HG03575 (cell line): ENCODE data around the gene ZBTB38.

Experiments used
- ATAC-seq: cut with Tn5 transposase; IDR thresholded peaks from one replicate; pipeline ENCODE4 v1.9.1; 2021; ENCODE audit not compliant: unreplicated experiment, insufficient number of reproducible peaks, low FRiP score; ENCODE audit errors: extremely low read depth

ZBTB38 gene

GRCh38 chr3:141383555-141384129 lies 15.3 kb downstream of the ZBTB38 start:
- ATAC-seq: no peak

DNA sequence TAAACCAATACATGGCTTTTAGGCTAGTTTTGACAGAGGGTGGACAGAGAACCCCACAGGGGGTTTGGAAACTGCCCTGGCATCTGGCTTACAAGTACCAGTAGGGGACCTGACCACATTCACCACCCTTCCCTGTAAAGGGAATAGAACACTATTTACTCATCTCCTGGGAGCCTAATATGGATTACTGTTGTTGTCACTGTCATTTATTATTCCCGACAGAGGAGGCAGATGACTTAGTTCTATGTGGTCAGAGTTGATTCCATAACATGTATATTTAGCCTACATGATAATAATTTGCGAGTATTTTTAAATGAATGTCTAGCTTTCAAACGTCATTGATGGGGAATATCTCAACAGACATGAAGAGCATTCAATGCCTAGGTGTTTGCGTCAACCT lies 15.9 kb downstream of the ZBTB38 start:
- ATAC-seq: no peak

DNA sequence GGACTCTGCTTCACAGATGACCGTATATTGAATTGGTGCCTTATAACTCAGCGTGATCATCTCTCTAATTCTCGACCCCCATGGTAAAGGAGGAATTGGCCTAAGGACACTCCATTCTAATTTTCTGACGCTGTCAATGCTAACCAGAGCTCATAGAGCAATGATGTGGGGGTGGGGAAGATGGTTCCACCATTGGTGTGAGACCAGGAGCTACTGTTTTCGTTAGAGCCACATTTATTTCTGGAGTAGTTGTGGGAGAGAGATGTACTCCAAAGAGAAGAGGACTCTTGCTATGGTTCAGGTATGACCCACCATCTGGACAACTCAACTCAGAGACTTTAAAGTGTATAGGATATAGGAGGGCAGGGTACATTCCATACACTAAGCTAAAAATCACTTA lies 16.3 kb downstream of the ZBTB38 start:
- ATAC-seq: no peak

GRCh38 chr3:141385406-141386125 lies 17.3 kb downstream of the ZBTB38 start:
- no peak for ATAC-seq

GRCh38 chr3:141386126-141386488 lies 17.8 kb downstream of the ZBTB38 start:
- no peak for ATAC-seq

DNA sequence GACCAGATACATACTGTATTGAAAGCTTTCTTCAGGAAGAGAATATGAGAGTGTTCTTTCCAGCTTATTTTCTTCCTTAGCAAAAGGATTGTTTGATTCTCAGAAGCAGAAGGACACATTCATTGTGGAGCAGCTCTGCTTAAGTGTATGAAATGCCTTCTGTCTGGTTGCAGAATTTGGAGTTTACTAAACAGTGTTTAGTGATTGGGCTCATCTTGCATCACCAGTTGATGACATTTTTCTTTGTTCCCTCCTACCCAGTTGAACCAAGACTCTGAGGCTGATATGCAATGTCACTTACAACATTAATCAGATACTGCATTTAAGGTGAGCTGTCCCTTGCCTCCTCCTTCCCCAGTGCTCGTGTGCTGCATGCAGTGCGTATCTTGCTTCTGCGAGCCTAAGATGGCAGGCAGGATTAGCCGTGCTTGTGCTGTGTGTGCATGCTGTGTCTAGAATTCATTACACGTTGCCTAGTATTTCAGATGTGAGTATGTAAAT lies 18.4 kb downstream of the ZBTB38 start:
- ATAC-seq: no peak

DNA sequence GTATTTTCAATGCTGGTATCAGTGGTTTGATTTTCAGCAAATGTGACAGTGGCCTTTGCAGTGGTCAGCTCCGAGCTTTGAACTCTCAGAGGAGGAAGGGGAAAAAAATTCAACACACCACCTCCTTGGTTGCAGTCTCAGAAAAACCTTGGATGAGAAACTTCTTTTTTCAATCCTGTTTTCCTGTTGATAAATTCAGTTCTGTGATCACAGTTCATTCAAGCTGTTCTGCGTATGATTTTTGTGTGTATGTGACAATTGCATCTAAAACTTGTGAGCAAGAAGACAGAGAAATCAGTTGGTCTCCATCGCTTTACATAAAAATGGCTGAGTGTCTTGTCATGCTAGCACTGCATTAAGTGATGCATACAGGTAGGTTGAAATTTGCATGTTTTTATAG lies 19.2 kb downstream of the ZBTB38 start:
- ATAC-seq: no peak

GRCh38 chr3:141388395-141388794 lies 20.1 kb downstream of the ZBTB38 start:
- no peak for ATAC-seq

DNA sequence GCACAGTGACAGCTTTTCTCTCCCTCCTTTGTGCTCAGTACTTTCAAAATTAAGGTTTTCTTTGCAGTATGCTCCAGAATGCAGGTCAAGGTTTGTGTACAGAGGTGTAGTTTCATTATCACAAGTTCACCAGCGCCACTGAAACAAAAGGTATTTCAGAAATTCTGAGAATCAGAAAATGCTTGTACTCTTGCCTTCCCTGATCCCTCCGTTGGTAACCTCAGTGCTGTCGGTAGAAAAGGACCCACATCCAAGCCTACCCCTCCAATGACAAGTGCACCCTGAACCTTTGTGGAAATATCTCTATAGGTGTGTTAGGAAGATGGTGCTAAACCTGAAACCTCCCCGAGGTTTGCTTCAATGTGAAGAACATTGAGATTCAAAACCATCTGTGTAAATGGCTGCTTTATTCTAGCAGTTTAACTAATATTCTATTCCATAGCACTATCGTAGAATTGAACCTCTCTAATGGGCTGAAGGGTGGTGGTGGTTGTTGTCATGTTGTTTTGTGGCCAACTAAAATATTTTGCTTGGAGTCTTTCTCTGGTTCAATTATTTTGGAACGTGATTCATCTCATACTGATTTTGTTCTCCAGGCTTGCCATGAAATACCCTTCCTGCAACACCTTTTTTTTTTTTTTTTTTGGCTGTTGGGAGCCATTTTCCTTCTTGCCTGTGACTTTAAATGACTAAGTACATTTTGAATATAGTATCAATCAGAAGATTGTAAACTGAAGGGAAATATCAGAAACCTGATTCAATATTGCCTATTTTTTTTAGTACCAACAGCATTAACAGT lies 20.7 kb downstream of the ZBTB38 start:
- ATAC-seq: no peak

- ATAC-seq: no peak
Measured at GRCh38 chr3:141389703-141390102, 21.4 kb downstream of the ZBTB38 start.

DNA sequence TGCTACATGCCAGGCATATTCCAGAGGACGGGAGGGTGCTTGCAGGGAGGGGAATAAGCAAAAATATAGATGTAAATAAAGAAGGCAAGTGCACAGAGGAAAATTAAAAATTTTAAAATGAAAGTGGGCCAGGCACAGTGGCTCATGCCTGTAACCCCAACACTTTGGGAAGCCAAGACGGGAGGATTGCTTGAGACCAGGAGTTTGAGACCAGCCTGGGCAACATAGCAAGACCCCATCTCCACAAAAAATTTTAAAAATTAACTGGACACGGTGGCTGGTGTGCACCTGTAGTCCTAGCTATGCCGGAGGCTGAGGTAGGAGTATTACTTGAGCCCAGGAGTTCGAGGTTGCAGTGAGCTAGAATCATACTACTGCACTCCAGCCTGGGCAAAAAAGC lies 22.4 kb downstream of the ZBTB38 start:
- no peak for ATAC-seq

DNA sequence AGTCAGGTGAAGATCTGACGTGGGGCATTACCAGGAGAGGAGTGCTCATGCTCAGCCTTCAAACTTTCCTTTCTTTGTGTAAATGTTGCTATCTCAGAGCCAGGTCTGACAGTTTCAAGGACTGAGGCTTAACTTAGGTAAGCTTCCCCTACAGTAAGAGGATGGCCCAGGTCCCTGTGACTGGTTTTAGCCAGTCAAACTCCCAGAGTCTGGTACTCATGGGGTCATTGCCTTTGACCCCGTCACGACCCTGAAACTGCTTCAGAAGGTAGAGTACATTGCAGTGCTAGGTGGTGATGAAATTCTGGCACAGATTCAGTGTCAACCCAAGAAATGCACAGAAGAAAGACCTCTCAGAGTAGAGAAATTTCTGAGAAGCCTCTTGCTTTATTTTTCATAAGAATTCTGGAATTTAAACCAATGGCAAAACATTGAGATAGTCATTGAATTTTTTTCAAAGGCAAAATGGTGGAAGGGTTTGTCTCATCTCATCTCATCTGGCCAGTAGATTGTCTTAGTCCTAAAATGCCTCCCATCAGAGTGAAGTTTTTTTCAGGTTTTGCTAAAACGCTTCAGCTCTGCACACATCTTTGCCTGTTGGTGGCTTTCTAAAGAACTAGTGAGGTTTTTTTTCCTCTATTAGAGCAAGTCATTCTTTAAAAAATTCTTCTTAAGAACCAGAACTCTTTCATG lies 23.1 kb downstream of the ZBTB38 start:
- ATAC-seq: no peak

GRCh38 chr3:141391991-141392316 lies 23.6 kb downstream of the ZBTB38 start:
- ATAC-seq: no peak

GRCh38 chr3:141392416-141392815 lies 24.1 kb downstream of the ZBTB38 start:
- no peak for ATAC-seq

GRCh38 chr3:141392897-141393734 lies 24.8 kb downstream of the ZBTB38 start:
- ATAC-seq: no peak

DNA sequence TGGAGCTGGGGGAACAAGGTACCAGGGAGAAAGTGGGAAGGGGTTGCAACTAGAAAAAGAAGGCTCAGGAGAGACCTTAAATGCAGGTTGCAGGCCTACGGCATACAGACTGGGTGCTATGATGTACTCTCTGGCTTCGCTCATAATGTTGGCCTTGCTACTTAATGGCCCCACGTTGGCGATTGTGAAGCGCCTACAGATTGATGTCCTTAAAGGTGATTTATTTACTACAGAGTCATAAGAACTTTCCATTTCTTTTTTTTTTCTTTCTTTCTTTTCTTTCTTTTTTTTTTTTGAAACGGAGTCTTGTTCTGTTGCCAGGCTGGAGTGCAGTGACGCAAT lies 25.4 kb downstream of the ZBTB38 start:
- no peak for ATAC-seq

GRCh38 chr3:141394560-141394959 lies 26.3 kb downstream of the ZBTB38 start:
- no peak for ATAC-seq

DNA sequence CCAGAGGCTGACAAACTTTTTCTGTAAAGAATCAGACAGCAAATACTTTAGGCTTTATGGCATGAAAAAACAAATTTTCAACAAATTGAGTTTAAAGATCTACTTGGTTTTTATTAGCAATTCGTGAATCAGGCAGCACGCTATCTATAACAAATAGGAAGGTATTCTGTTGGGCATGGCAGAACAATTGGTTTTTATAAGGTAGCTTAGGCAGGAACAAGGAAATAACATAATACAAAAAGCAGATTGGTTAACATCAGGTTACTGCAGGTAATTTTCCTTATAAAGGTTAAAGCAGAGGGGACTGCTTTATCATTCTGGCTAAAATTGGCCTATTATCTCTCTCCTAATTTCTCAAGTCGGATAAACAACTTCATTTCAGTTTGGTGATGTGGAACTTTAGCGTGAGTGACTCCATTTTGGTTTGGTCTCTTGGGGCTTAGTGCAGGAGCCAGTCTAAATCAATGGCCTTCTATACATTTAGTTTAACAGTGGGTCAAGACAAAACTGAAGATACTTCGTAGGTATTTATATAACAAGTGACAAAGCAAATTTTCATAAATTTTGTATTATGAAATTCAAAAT lies 26.8 kb downstream of the ZBTB38 start:
- no peak for ATAC-seq

DNA sequence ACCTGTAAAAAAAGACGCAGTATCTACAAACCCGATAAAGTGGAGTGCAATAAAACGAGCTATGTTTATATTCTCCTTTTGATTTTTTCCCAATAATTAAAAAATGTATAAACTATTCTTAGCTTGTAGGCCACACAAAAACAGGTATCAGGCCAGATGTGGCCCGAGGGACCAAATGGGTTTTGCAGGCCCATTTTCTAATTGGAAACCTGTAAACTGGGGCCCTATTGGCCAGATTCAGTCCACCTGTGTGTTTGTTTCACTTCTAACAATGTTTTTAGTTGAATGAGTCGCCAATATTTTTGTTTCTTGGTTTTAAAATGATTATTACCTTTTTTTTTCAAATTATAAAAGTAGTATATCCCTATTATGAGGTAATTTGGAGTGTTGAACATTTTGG lies 29.7 kb downstream of the ZBTB38 start:
- ATAC-seq: no peak
